ENCODE data around the gene HIP1. TPM values are rescaled to one million over a fixed set of nuclear protein-coding genes. Genes with fewer than 3 reads are reported as not detected.
"Not testable (repeated sequence)": the region's sequence is repeated elsewhere in the genome, so short reads cannot be mapped to it uniquely, and the experiment has no call there.

Gene HIP1
- total RNA-seq, 1 experiment from 2014 or later = 34.6 TPM

DNA sequence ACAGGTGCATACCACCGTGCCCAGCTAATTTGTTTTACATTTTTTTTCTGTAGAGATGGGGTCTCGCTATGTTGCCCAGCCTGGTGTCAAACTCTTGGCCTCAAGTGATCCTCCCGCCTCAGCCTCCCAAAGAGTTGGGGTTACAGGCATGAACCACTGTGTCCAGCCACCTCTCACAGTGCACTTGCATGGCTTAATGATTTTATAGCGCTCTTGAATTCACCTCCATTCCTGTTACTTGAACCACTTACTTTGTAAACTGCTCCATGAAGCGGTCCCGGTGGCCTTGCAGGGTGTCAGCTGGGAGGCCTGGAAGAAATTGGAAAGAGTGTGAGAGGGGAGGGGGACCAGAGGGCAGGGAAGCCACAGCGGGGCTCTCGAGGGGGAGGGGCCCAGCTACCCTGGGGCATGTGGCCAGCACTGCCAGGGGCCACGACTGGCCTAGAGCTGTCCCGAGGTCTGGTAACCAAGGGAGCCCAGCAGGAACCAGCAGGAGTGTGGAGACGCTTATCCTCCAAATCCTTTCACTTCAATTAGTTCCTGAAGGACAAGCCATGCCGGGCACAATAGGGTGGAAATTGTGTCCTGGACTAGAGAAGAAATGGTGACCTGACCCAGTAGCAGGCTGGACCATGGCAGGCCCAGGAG lies 170.7 kb downstream of the HIP1 start:
- H3K36me3 ChIP-seq (replicated peaks; ENCODE audit: control insufficient read depth, insufficient read depth, low read length) = peaks cover 24% of the 10 kb centered on the region
- no peaks in the 10 kb centered on the region for H3K27me3 ChIP-seq (ENCODE audit: control insufficient read depth, insufficient read depth, low read length)
- no peak for DNase-seq
- no peak overlapping the region for H3K4me3 ChIP-seq (ENCODE audit: insufficient read depth, low read depth, low read length)

DNA sequence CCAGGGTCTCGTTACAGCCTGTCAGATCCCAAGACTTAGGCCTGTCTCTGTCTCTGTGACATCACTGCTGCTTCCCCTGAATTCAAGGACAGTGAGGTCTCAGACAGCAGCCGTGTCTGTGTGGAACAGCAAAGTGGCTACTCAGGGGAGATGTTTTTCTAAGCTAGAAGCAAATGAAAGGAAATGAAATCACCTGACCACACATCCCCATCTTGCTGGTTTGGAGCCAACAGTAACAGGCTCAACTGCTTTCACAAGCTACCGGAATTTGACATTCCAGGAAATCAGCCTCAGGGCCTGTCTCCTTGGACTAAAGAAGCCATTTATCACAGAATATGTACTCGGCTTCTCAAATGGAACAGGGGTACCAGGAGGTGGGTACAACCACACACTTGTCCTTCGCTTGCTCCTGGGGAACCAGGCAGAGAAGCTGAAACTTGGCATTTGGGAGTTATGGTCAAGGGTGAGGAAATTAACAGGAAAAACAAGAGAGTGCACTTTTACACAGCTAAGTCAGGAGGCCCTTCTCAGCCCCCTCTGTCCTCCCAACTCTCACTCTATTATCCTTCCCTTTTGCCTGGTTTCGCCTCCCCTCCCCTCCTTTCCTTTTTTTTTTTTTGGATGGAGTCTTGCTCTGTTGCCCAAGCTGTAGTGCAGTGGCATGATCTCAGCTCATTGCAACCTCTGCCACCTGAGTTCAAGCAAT lies 173.5 kb downstream of the HIP1 start:
- no peak overlapping the region for H3K4me3 ChIP-seq (ENCODE audit: insufficient read depth, low read depth, low read length)
- no peak for DNase-seq
- peaks cover 32% of the 10 kb centered on the region for H3K36me3 ChIP-seq (replicated peaks; ENCODE audit: control insufficient read depth, insufficient read depth, low read length)

DNA sequence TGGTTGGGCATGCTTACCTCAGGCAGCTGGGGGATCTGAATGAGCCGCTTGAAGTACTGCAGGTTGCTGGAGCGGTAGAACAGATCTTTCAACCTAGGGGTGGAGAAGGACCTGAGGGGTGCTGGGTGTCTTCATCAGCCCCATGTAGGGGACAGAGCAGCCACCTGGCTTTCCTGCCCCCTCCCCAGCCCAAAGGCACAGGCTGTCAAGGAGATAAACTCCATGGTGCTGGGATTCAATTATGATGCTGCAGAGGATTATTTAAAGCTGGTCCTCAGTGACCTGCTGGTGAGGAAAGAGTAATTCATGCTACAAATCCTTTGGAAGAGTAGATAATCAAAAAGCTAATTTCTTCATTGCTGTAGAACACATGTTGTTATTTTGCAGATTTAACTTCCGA lies 175.6 kb downstream of the HIP1 start:
- peaks cover 37% of the 10 kb centered on the region for H3K36me3 ChIP-seq (replicated peaks; ENCODE audit: control insufficient read depth, insufficient read depth, low read length)

More for the DNA sequence above, 173.5 kb downstream of the HIP1 start:
- H3K27me3 ChIP-seq (ENCODE audit: control insufficient read depth, insufficient read depth, low read length) = no peaks in the 10 kb centered on the region

DNA sequence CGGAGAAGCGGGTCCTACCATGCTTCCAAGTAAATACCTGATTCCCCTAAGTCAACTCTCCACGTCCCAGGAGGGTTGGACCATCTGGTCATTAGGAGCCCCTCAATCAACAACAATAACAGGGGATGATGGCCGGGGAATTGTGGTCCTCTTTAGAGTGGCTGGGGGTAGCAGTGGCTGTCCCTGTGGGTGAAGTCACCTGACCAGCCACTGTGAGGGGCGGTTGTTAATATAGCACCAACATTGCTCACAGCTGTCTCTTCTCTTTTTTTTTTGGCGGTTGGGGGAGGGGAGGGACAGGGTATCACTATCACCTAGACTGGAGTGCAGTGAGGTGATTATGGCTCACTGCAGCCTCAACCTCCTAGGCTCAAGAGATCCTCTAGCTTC lies 178.8 kb downstream of the HIP1 start:
- no peaks in the 10 kb centered on the region for H3K27me3 ChIP-seq (ENCODE audit: control insufficient read depth, insufficient read depth, low read length)
- no peak for DNase-seq
- H3K36me3 ChIP-seq (replicated peaks; ENCODE audit: control insufficient read depth, insufficient read depth, low read length) = peaks cover 40% of the 10 kb centered on the region
- no peak overlapping the region for H3K4me3 ChIP-seq (ENCODE audit: insufficient read depth, low read depth, low read length)

More for the DNA sequence above, 175.6 kb downstream of the HIP1 start:
- Histone ChIP-seq H3K4me3 (ENCODE audit: insufficient read depth, low read depth, low read length) (no peak overlapping the region), H3K27me3 (ENCODE audit: control insufficient read depth, insufficient read depth, low read length) (no peaks in the 10 kb centered on the region)
- DNase-seq = no peak

DNA sequence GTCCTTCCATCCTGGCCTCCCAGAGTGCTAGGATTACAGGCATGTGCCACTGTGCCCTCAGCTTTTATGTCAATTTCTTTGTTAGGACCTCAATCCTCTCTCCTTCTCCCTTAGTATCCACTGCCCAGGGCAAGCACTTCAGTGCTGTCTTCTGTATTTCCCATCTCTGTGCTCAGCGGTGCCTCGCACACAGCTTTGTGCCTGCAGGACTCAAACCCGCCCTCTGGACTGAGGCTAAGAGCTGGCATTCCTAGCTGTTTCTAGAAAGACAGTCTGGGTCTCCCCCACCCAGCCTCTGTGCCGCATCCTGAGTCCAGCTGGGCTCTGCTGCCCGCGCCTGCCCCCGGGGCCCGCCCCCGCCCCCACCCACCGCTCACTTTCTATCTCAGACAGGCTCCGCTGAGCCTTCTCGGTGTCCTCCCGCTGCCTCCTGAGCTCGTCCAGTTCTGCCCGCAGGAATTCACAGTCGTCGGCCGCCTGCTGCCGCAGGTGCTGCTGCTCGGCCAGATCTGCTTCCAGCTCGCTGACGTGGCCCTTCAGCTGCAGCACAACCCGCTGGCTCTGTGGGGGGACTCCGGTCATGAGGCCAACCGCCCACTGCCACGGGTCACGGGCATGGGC lies 179.3 kb downstream of the HIP1 start:
- no peak overlapping the region for H3K4me3 ChIP-seq (ENCODE audit: insufficient read depth, low read depth, low read length)
- no peak for DNase-seq
- peaks cover 44% of the 10 kb centered on the region for H3K36me3 ChIP-seq (replicated peaks; ENCODE audit: control insufficient read depth, insufficient read depth, low read length)
- no peaks in the 10 kb centered on the region for H3K27me3 ChIP-seq (ENCODE audit: control insufficient read depth, insufficient read depth, low read length)

DNA sequence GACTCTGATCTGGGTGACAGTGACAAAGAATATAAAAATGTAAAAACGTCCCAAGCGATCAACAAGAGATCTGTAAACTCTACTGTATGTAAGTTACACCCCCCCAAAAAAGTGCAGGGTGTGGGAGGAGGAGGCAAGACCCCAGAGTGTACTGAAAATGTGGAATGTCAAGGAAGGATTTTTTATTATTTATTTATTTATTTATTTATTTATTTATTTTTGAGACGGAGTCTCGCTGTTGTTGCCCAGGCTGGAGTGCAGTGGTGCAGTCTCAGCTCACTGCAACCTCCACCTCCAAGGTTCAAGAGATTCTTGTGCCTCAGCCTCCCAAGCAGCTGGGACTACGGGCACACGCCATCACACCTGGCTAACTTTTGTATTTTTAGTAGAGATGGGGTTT lies 181.9 kb downstream of the HIP1 start:
- peaks cover 44% of the 10 kb centered on the region for H3K36me3 ChIP-seq (replicated peaks; ENCODE audit: control insufficient read depth, insufficient read depth, low read length)
- H3K27me3 ChIP-seq (ENCODE audit: control insufficient read depth, insufficient read depth, low read length); H3K4me3 ChIP-seq (ENCODE audit: insufficient read depth, low read depth, low read length); DNase-seq: not testable (repeated sequence)

DNA sequence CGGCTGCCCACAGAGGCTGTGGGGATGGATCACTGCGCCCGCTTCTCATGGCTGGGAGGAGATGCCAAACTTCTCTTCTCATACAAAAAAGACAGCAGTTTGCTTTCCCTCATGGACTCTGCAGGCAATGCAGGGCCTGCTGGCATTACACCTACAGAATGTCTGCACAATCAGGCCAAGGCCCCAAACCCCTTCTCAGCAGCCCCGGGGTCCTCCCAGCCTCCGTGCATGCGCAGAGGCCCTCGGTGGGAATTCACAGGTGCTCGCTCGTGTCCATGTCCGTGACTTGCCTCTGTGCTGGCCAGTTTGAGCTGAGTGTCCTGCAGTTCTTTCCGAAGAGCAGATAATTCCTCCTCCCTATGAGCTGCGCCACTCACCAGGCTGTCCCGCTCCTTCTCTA lies 183.0 kb downstream of the HIP1 start:
- peaks cover 42% of the 10 kb centered on the region for H3K36me3 ChIP-seq (replicated peaks; ENCODE audit: control insufficient read depth, insufficient read depth, low read length)
- H3K27me3 ChIP-seq (ENCODE audit: control insufficient read depth, insufficient read depth, low read length) = no peaks in the 10 kb centered on the region
- H3K4me3 ChIP-seq (ENCODE audit: insufficient read depth, low read depth, low read length) = no peak overlapping the region
- no peak for DNase-seq

DNA sequence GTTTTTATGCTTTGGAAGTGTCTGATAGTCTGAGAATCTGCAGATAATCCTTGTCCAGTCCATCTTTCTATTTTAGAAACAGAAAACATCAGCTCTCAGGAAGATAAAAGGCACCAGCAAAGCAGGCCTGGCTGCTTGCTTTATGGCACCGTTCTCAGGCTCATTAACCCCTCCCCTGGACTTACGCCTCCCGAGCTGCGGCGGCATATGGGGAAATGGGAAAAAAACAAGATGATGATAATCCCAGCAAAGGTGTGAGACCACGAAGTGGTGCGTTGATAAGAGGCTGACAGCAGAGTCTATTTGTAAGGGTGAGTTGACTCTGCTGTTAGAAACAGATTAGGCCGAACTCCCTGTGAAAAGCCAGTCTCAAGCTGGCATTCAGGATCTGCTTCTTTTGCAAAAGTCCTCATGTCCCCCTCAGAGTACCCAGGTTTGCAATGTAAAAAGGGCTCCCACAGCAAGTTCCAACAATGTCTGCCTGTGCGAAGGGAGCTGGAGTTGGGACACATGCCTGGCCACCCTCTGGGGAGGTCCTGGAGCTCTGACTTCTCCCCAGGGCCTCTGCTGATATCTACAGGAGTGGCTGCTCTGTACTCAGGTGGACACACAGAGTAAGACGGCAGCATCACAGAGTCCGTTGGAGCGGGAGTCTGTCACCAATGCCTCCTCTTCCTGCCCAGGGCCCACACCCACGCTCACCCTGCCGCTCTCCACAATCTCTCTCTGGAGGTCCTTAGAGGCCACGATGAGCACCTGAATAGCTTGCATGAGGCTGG lies 192.3 kb downstream of the HIP1 start:
- no peaks in the 10 kb centered on the region for H3K27me3 ChIP-seq (ENCODE audit: control insufficient read depth, insufficient read depth, low read length)
- H3K4me3 ChIP-seq (ENCODE audit: insufficient read depth, low read depth, low read length) = no peak overlapping the region
- peaks cover 32% of the 10 kb centered on the region for H3K36me3 ChIP-seq (replicated peaks; ENCODE audit: control insufficient read depth, insufficient read depth, low read length)
- no peak for DNase-seq

DNA sequence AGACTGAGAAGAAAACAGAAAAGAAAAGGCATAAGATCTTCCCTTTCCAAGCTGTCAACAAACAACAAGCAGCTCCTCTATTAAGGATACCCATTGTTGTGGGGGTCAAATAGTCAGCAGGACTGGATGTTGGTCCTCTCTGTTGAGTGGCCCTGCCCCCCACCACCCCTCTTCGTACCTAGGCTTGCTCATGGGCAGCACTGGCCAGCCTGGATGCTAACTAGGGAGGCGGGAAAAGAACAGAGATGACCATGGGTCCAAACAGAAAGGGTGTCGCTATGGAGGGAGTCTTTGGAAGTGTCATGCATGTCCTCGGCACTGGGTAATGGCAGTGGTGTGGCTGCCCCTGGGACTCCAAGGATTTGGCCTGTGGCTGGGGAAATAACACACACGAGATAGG lies 201.0 kb downstream of the HIP1 start:
- DNase-seq = no peak
- H3K36me3 ChIP-seq (replicated peaks; ENCODE audit: control insufficient read depth, insufficient read depth, low read length) = peaks cover 34% of the 10 kb centered on the region
- no peak overlapping the region for H3K4me3 ChIP-seq (ENCODE audit: insufficient read depth, low read depth, low read length)
- H3K27me3 ChIP-seq (ENCODE audit: control insufficient read depth, insufficient read depth, low read length) = no peaks in the 10 kb centered on the region

DNA sequence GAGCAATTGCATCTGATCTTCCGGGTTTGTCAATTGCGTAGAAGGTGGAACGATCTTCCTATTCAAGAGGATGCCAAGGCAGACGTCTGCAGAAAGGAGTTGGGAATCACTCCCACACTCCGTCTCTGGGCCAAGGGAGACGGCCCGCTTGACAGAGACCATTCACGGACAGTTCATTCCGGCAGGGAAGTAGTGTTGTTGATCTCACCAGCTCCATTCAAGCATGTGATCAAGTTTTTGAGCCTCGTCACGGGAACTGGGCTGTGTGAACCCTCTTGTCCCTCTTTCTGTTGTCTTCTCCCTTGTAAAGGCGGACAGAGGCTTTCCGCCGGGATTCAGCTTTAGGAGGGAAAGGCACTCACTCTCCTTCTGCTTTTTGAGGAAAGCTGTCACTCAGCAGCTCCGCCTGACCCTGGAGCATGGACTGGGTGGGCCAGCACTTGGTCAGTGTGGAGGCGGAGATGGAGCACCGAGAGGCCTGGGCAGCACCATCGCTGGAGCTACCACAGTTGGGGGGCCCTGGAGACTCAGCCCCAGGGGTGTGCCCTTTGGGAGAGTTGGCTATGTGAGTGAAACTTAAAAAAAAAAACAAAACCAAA lies 201.7 kb downstream of the HIP1 start:
- no peak overlapping the region for H3K4me3 ChIP-seq (ENCODE audit: insufficient read depth, low read depth, low read length)
- no peaks in the 10 kb centered on the region for H3K27me3 ChIP-seq (ENCODE audit: control insufficient read depth, insufficient read depth, low read length)
- no peak for DNase-seq
- peaks cover 34% of the 10 kb centered on the region for H3K36me3 ChIP-seq (replicated peaks; ENCODE audit: control insufficient read depth, insufficient read depth, low read length)

DNA sequence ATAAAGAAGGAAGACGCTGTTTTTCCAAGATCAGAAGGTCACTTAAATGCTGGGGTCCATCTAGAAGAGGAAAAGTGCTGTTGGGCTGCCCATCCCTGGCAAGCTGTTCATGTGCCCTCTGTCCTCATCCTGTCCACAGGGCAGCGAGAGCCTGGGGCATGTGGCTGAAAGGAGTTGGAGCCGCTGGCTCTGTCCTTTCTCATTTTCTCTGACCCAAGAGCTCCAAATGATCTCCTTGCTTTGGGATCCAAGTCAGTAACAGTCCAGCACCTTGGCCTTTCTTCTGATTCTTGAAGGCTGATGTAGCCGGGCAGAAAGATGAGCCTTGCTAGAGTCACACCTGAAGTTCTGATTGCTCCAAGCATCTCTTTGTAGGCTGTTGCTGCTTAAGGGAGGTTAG lies 202.2 kb downstream of the HIP1 start:
- H3K36me3 ChIP-seq (replicated peaks; ENCODE audit: control insufficient read depth, insufficient read depth, low read length) = peaks cover 30% of the 10 kb centered on the region
- H3K4me3 ChIP-seq (ENCODE audit: insufficient read depth, low read depth, low read length) = no peak overlapping the region
- no peak for DNase-seq

DNA sequence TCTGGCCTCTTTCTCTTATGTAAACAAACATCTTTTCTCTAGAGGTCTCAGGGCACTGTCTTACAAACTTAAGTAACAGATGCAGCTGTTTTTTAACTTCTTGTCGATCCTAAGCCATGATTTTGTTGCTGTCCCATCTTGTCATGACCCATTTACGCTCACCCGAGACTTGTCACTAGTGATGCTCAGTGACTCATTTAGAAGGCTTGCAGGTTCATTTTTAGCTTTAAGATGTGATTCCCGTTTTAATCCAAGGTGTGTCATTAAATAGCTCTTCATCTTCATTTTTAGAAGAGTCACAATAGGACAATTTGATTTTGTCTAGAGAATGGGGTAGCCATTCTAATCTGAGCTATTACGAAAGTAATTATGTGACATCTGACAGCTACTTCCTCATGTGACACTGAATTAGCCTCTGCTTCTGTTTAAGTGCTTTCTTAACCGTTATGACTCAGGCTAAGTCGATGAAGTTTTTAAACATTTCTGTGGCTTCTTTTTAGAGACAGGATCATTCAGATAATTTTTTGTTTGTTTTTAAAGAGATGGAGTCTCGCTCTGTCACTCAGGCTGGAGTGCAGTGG lies 203.9 kb downstream of the HIP1 start:
- H3K4me3 ChIP-seq (ENCODE audit: insufficient read depth, low read depth, low read length) = no peak overlapping the region
- H3K36me3 ChIP-seq (replicated peaks; ENCODE audit: control insufficient read depth, insufficient read depth, low read length) = peaks cover 27% of the 10 kb centered on the region
- no peaks in the 10 kb centered on the region for H3K27me3 ChIP-seq (ENCODE audit: control insufficient read depth, insufficient read depth, low read length)
- no peak for DNase-seq

More for the DNA sequence above, 202.2 kb downstream of the HIP1 start:
- no peaks in the 10 kb centered on the region for H3K27me3 ChIP-seq (ENCODE audit: control insufficient read depth, insufficient read depth, low read length)

DNA sequence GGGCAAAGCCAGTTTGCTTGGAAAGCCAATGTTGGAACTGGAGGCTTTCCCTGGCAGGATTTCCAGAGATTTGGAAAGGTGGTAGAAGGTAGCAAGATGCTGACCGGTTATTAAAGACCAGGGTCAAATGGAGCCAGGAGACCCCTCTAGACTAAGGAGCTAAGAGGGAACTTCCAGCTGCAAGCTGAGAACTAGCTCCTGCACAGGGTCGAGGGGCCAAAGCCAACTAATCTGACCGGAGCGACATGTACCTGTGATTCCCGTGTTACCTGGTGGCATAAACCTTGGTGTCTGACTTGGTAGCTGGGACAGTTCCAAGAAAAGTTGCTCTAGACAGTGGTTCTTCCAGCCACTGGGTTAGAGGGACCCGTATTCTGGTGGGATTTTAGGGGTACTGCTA lies 204.8 kb downstream of the HIP1 start:
- Histone ChIP-seq H3K36me3 (replicated peaks; ENCODE audit: control insufficient read depth, insufficient read depth, low read length) (peaks cover 19% of the 10 kb centered on the region), H3K27me3 (ENCODE audit: control insufficient read depth, insufficient read depth, low read length) (no peaks in the 10 kb centered on the region), H3K4me3 (ENCODE audit: insufficient read depth, low read depth, low read length) (no peak overlapping the region)
- no peak for DNase-seq

DNA sequence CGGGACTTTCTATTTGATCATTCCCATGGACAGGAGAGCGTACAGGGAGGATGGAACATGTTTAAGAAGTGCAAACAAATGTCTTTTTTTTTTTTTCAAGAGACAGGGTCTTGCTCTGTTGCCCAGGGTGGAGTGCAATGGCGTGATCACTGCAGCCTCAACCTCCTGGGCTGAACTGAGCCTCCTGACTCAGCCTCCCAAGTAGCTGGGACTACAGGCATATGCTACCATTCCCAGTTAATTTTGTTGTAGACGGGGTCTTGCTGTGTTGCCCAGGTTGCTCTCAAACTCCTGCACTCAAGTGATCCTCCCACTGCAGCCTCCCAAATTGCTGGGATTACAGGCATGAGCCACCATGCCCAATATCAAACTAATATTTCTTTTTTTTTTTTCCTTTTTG lies 206.1 kb downstream of the HIP1 start:
- H3K27me3 ChIP-seq (ENCODE audit: control insufficient read depth, insufficient read depth, low read length) = no peaks in the 10 kb centered on the region
- DNase-seq = no peak
- H3K4me3 ChIP-seq (ENCODE audit: insufficient read depth, low read depth, low read length) = no peak overlapping the region
- H3K36me3 ChIP-seq (replicated peaks; ENCODE audit: control insufficient read depth, insufficient read depth, low read length) = peaks cover 13% of the 10 kb centered on the region

Measured in H7 (cell line).